Measurements from ENCODE around the gene ZNF606. TPM values are rescaled to one million over a fixed set of nuclear protein-coding genes. Genes with fewer than 3 reads are reported as not detected.
A peak's percentile ranks its signal among the peaks of the same experiment; 100 is the strongest.

Gene ZNF606
- total and polyA plus RNA-seq, 12 donors = 4.5 to 19.1 (median 13.2) TPM

GRCh38 chr19:58021541-58022282, 19.1 kb upstream of the ZNF606 start:
- H3K4me1 ChIP-seq = no peaks in the 10 kb centered on the region
- ATAC-seq (peak; percentile 87 to 96 (median 95)), DNase-seq (peak in 1 of 2 donors; percentile 81)
- WGBS, 2 donors = 49 to 51% methylated on average over 30 of the region's 30 CpGs
- no peaks in the 10 kb centered on the region for H3K36me3 ChIP-seq
- H3K9me3 ChIP-seq = peaks cover 0 to 25% (median 0%) of the 10 kb centered on the region in 11 donors
- no peak overlapping the region for H3K4me3 ChIP-seq
- TF ChIP-seq CTCF (IDR thresholded peaks at IDR 0.05) = peak; percentile 64 to 91 (median 80)
- intact Hi-C loops (cut with DNase I) = loop anchor here (1.0 to 5.0 kb wide), 6 partner anchors 77 to 136 kb away; partner anchors contain the start of genes ZNF329 (in 1 of the 10) and ZSCAN18 (in 1 of the 10)
- H3K27me3 ChIP-seq = peaks cover 0 to 8% (median 0%) of the 10 kb centered on the region in 7 donors
- no peak overlapping the region for H3K27ac ChIP-seq

GRCh38 chr19:58020129-58020528, 17.5 kb upstream of the ZNF606 start:
- Histone ChIP-seq H3K27me3 (peaks cover 0 to 8% (median 0%) of the 10 kb centered on the region in 7 donors), H3K27ac (no peak overlapping the region), H3K9me3 (peaks cover 0 to 17% (median 0%) of the 10 kb centered on the region in 11 donors), H3K4me1 (no peaks in the 10 kb centered on the region), H3K4me3 (no peak overlapping the region), H3K36me3 (no peaks in the 10 kb centered on the region)
- ATAC-seq (no peak), DNase-seq (no peak)
- no peak for TF ChIP-seq CTCF (IDR thresholded peaks at IDR 0.05)
- 75 to 77% methylated on average over 7 of the region's 7 CpGs for WGBS, 2 donors
- intact Hi-C loops (cut with DNase I) = loop anchor here in 2 of 10 donors (5.0 kb wide), 1 partner anchor 137 kb away; no protein-coding TSS in a partner anchor

GRCh38 chr19:58014141-58014540, 11.5 kb upstream of the ZNF606 start:
- WGBS, 2 donors = 44 to 46% methylated on average over 5 of the region's 5 CpGs
- Histone ChIP-seq H3K36me3 (no peaks in the 10 kb centered on the region), H3K4me1 (peaks cover 0 to 13% (median 9%) of the 10 kb centered on the region in 9 donors), H3K27ac (no peak overlapping the region), H3K9me3 (peaks cover 0 to 47% (median 0%) of the 10 kb centered on the region in 11 donors), H3K27me3 (peaks cover 0 to 4% (median 0%) of the 10 kb centered on the region in 7 donors), H3K4me3 (no peak overlapping the region)
- intact Hi-C loops (cut with DNase I) = no loop called here
- no peak for ATAC-seq
- no peak for DNase-seq
- TF ChIP-seq CTCF (IDR thresholded peaks at IDR 0.05) = no peak

- Histone ChIP-seq H3K4me1 (peaks cover 0 to 18% (median 14%) of the 10 kb centered on the region in 9 donors), H3K27ac (peak overlapping the region in 4 of 10 donors; percentile 79 to 94 (median 80)), H3K36me3 (peaks cover 0 to 23% (median 13%) of the 10 kb centered on the region in 9 donors), H3K9me3 (peaks cover 0 to 78% (median 11%) of the 10 kb centered on the region in 11 donors), H3K4me3 (peak overlapping the region in 5 of 10 donors; percentile 48 to 65 (median 56)), H3K27me3 (no peaks in the 10 kb centered on the region)
- intact Hi-C loops (cut with DNase I) = no loop called here
- WGBS, 2 donors = 67 to 82% methylated on average over 22 of the region's 22 CpGs
- ATAC-seq (no peak), DNase-seq (no peak)
- TF ChIP-seq CTCF (IDR thresholded peaks at IDR 0.05) = no peak
Observed at GRCh38 chr19:58010507-58010906, 7.9 kb upstream of the ZNF606 start.

Data from heart right ventricle (tissue), 16 donors.